Activated CD4-positive, alpha-beta T cell treated with anti-CD3 and anti-CD28 coated beads for 48 hours (primary cell): ENCODE measurements around the gene LAMP2.

Experiments
- DNase-seq: peaks from one replicate; pipeline ENCODE4 v3.0.0-alpha.2; 2020

The LAMP2 gene

DNA sequence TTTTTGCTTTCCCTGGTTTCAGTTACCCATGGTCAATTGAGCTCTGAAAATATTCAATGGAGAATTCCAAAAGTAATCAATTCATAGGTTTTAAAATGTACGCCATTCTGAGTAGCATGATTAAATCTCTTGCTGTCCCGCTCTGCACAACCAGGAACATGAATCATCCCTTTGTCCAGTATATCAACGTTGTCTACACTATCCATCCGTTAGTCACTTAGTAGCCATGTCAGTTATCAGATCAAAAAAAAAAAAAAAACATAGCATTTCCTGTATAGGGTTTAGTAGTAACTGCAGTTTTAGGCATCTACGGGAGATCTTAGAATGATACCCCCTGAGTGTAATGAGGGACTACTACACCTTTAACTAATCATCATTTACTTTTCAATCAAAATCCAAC is 15.1 kb downstream of the LAMP2 start:
- no peak for DNase-seq

DNA sequence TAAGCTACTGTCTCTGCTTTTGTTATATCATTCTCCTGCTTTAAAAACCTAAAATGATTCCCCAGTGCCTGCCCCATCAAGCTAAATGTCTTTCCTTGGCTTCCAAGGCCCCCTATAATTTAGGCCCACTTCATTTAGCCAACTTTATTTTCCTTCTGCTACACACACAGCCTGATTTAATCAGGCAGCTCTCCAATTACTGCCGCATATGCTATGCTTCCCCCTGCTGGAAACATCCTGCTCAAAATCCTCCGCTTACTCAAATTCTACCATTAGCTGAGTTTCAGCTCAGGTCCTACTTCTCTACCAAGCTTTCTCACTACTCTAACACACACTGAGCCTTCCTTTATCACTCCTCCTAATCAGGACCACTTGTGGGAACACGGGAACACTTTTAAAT is 17.0 kb downstream of the LAMP2 start:
- DNase-seq, result no peak

DNA sequence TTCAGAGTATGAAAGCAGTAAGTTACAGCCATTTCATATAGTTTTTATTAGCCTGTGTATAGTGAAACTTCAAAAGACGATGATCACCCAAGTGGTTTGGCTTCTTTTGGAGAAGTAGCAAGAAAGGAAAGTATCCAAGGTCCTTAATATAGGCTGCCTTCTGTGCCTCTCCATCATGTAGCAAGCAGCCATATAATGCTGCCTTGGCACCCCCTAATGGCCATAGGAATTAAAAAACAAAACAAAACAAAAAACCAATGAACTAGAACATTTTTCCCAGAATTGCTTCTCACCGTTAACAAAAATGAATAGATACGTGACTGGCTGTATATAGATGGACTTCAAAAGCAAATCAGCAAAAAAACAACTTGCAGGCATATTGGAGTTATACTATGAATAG is 18.9 kb downstream of the LAMP2 start:
- no peak for DNase-seq

DNA sequence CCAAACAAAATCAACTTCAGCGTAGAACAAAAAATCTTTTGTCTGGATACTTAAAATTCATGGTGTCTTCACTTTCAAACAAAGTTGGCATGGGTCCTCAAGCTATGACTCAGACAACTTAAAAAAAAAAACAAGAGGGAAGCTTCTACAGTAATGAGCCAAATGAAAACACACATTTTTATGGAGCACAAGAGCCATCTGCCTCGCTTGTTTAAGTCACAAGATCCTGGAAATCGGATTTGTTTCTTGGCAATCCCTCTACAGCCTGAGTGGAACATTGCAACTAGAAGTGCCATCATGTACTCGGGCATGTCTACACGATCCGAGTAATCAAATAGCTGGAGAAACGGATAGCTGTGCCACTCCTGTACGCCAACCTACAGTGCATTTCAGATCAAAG is 22.6 kb downstream of the LAMP2 start:
- DNase-seq, result no peak

DNA sequence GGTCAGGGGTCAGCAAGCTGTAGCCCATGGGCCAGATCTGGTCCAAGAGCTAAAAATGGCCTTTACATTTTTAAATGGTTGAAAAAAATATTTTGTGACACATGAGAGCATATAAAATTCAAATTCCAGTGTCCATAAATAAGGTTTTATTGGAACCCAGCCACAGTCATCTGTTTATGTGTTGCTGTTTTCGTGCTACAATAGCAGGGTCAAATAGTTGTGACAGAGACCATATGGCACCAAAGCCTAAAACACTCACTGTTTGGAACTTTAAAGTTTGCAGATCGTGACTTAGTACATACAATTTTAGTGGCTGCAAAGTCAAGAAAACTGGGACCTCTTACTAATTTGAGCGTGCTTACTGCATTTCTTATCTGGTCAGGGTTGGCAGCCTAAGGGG is 29.2 kb downstream of the LAMP2 start:
- DNase-seq, result no peak

DNA sequence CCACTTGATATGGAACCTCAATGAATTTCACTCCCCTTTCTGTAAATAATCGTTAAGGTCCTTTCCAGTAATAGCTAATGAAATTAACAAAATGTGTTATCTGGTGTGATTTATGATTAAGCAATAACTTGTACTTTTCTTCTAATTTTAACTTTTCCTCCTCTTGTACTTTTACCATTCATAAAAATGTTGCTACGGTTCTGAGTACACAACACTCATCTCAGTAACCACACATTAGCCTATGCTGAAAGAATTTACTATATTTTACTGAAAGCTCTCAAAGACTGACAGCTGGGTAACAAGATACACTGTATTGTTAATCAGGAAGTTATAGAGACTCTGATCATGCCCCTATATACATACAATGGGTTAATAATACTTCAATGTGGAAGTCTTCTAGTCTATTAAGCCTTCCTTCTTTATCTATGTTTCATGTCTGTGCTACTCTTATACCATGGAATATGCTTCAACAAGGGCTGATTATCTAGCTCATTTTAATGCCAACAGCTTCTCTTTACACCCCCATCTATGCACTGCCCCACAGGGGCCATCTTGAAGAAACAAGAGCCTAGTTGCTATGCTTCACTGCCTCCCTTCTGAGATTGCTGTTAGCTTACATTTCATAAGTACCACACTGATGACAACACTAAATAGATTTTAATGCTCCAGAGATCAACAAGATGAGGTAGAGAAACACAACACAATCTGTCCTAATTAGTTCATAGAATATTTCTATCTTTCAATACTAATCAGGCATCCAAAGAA is 39.1 kb downstream of the LAMP2 start:
- DNase-seq, result no peak

DNA sequence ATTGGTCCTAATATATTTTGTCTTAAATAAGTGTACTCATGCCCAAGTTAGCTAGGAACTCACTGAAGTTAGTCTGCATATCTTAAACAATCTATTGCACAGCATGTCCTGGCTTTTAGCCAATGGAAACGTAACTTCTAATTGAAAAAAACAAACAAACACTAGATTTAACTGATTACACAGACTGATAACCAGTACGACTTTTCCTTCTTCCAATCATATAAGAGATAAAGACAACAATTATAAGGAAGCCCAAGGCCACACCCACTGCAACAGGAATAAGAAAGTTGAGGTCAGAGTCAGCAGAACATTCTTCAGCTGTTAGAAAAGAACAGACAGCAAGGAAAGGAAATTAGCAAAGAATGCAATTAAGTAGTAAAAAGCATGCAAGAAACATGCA is 40.8 kb downstream of the LAMP2 start:
- DNase-seq, result no peak

DNA sequence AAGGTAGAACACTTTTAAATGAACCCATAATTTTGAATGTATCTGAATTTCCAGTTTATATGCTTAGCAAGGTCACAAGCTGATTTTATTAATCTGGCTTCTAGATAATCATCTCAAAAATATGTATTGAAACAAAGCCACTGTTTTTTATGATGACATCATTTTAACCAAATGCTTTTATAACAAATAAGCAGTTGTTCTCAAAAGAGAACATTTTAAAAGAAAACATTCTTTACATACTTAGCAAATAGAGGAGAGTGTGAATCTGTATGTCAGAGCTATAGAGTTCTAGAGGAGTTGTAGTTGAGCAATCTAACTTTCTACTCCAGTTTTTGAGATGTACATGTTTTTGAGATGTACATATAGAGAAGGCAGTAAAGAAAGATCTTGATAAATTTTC is 42.5 kb downstream of the LAMP2 start:
- DNase-seq, result no peak

DNA sequence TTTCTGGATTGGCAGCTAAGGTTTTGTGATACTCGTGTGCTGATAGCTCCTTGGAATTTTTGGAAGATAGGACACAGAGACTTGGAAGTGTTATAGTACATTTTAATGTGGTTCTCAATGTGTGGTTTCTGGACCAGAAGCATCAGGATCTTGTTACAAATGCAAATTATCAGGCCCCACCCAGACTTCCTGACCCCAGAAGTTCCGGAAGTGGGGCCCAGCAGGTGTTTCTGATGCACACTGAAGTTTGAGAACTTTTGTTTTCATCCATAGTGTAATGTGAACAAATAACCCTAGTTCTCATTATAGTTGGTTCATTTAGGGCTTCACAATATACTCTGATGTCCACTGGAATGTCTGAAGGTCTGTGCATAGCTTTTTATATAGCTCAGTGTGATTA is 49.6 kb downstream of the LAMP2 start:
- no peak for DNase-seq

DNA sequence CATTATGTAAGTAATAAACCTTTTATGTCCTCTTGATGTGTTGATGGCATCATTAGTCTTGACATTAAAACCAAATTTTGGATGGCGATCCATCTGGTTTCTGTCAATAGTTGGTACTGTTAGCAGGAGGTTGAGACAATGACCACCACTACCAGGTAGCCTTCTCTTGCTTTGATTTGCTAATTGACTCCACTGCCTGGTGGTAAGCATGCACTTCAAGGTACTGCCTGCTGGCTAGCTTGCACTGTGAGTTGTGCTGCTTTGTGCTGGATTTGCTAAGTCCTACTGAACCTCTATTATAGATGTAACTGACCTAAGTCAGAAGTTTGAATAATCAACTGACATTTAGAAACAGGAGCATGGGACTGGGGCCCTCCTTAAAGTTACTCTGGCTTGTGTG is 60.9 kb downstream of the LAMP2 start:
- no peak for DNase-seq

DNA sequence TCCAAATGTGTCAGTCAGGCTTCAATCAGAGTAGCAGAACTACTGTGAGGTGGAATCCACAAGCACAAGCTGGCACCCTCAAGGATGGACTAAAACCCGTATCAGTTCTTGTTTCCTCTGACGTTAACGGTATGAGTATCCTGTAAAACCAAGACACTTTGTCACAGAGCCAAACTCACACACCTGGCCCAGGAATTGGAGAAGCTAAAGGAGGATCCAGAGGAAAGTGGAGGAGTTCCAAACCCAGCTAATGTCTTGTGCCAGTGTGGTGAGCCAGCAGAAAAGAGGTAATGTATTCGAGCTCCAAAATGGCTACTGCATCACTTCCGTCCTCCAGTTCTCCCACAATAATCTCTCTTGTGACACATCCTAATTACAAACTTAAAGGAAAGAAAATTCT is 62.5 kb downstream of the LAMP2 start:
- no peak for DNase-seq

DNA sequence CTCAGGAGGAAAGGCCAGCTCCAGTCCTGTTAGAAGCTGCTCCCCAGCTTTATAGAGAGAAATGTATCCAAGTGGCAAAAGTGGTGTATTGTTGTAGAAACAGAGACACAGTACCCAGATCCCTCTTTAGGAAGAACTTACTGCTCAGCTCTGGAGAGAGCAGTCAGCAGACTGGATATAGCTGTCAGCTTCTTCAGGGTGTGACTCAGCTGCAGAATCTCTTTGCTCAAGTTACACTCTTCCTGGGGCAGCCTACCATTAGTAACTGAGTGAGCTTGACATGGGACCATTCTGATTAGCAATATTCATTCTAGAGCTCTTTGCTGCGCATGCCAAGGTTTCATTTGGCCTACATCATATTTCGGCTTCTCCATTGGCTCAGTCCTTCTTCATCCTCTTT is 66.7 kb downstream of the LAMP2 start:
- no peak for DNase-seq

DNA sequence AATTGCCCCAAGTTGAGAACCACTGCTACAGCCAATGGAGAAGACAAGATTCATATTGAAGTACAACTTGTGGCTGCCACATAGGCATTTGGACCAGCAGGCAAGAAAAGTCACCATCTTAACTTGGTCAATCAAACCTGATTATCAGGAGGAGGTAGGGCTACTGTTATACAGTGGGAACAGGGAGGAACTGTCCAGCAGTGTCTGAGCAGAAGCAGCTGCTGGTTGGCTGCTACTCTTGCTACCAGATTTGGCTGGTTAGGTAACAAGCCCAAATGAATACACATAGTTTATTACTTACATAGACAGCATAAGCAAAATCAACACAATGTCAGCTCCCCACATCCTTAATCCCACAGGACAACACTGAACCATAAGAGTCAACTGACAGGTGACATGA is 67.8 kb downstream of the LAMP2 start:
- no peak for DNase-seq

DNA sequence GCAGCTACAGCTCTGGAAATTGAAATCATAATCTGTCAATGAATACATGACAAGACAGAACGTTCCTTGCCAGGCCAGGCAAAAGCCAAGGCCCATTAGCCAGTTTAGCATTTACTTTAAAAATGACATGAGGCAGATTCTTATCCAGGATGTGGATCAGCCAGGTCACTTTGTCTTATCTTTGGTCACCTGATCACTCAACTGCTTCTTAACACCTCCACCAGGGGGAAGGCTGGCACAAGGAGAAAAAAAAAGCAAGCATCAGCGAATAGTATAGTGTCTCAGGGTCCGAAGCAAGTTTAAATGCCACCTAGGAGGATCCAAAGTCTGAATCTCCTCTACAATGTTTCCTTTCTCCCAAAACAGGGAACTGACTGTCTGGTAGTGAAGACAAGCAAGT is 88.4 kb downstream of the LAMP2 start:
- DNase-seq, result peak; percentile 14

DNA sequence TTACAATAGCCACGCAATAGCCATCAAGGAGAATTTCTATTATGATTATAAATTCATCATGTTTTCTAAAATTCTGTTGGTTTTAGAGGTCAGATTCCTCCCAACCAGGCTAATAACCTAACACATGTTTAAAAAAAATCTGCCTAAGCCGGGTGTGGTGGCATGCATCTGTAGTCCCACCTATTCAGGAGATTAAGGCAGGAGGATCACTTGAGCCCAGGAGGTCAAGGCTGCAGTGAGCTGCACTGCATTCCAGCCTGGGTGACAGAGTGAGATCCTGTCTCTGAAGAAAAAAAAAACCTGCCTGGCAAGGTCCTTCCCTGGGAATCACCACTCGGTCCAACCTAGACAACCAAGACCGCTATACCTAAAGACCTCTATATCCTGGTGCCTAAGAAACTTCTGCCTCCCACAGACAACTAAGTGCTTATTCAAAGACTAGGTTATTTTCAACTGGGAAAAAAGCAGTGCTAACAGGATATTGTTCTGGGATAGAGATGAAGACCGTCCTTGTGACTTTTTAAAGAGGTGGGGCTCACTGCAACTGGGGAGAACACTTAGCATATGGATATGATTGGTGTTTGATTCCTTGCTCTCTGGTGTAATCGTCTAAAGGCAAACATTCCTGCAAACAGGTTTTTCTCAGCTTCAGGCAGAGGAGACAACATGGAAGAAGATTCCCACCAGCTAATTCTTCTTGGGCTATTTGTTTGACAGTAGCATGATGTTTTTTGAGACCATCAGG is 89.0 kb downstream of the LAMP2 start:
- DNase-seq, result no peak

DNA sequence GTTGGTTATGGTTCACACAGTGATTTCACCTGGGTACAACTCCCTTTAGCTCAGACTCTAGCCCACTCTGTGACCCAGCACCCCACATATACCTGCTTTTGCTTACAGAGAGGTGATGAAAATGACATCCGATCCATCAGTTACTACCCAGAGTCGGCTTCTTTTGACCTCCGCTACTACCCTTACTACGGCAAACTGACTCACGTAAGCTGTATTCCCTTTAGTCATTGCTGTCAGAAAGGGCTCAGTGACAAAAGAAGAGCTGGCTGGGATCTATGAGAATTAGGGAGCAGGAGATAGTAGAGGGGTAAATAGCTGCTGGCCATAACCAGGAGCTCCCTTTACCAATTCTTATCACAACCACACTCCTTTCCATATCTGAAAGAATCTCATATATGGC is 90.5 kb downstream of the LAMP2 start:
- DNase-seq, result no peak
